Upper lobe of right lung (tissue), 1 donor: Measurements from ENCODE around the gene NMRK1. TPM values are rescaled to one million over a fixed set of nuclear protein-coding genes. Genes with fewer than 3 reads are reported as not detected.

Source experiments
- ATAC-seq: fragments of 200-7000 bp; cut with Tn5 transposase; one replicate; pipeline ENCODE4 v1.9.1; 2020; ENCODE audit warnings: mild to moderate bottlenecking, moderate library complexity
- DNase-seq: peaks from one replicate; pipeline ENCODE4 v3.0.0-alpha.2; 2020
- H3K27ac ChIP-seq: fragments of 200-600 bp; one replicate; pipeline ENCODE4 v1.8.0; 2022
- H3K27me3 ChIP-seq: fragments of 200-600 bp; one replicate; pipeline ENCODE4 v1.8.0; 2022; ENCODE audit warnings: mild to moderate bottlenecking
- H3K36me3 ChIP-seq: fragments of 200-600 bp; one replicate; pipeline ENCODE4 v1.8.0; 2022
- H3K4me1 ChIP-seq: fragments of 200-600 bp; one replicate; pipeline ENCODE4 v1.8.0; 2022
- H3K4me3 ChIP-seq: fragments of 200-600 bp; one replicate; pipeline ENCODE4 v1.8.0; 2022; ENCODE audit warnings: mild to moderate bottlenecking
- H3K9me3 ChIP-seq: fragments of 200-600 bp; one replicate; pipeline ENCODE4 v1.8.0; 2022
- CTCF ChIP-seq: fragments of 200-600 bp; IDR thresholded peaks from one replicate; pipeline ENCODE4 v1.8.0; 2022; ENCODE audit warnings: antibody characterized with exemption
- intact Hi-C: fragments of 100-400 bp; cut with DNase I; formaldehyde crosslinking; loops from one replicate; pipeline ENCODE4 v1.11.0; 2022
- total RNA-seq: library from RNA; stranded (reverse); fragmentation: NEBNext Ultra II Directional; extraction: Animal tissue kit (Norgen Biotek cat#: 25700); gene quantifications from one replicate; pipeline ENCODE4 v1.2.1, GENCODE V29; 2021
- donor health status: DM: no; HTN: yes; CAD: no; lungs with severe emphysema.

Gene NMRK1
- total RNA-seq, 1 donor from 2014 or later: 40.4 TPM

- Histone ChIP-seq H3K36me3 (no peaks in the 10 kb centered on the region), H3K4me3 (no peak overlapping the region), H3K9me3 (no peaks in the 10 kb centered on the region), H3K4me1 (peaks cover 42% of the 10 kb centered on the region), H3K27me3 (no peaks in the 10 kb centered on the region), H3K27ac (no peak overlapping the region)
- ATAC-seq: no peak
- no peak for TF ChIP-seq CTCF
- no peak for DNase-seq
- intact Hi-C loops: no loop called here
Measured at GRCh38 chr9:75109210-75109839, 21.4 kb upstream of the NMRK1 start.

- no peak overlapping the region for H3K27ac ChIP-seq
- no peak for DNase-seq
- peak; percentile 63 for ATAC-seq
- no peaks in the 10 kb centered on the region for H3K36me3 ChIP-seq
- TF ChIP-seq CTCF: no peak
- peaks cover 42% of the 10 kb centered on the region for H3K4me1 ChIP-seq
- no peaks in the 10 kb centered on the region for H3K27me3 ChIP-seq
- no peak overlapping the region for H3K4me3 ChIP-seq
- intact Hi-C loops: no loop called here
- H3K9me3 ChIP-seq: no peaks in the 10 kb centered on the region
Measured at GRCh38 chr9:75108571-75108970, 20.6 kb upstream of the NMRK1 start.

GRCh38 chr9:75106857-75107256, 18.9 kb upstream of the NMRK1 start:
- no peaks in the 10 kb centered on the region for H3K9me3 ChIP-seq
- H3K36me3 ChIP-seq: peaks cover 6% of the 10 kb centered on the region
- no peak overlapping the region for H3K4me3 ChIP-seq
- TF ChIP-seq CTCF: no peak
- no peaks in the 10 kb centered on the region for H3K27me3 ChIP-seq
- ATAC-seq (peak; percentile 55), DNase-seq (no peak)
- peak overlapping the region; percentile 55 for H3K27ac ChIP-seq
- intact Hi-C loops: no loop called here
- peaks cover 38% of the 10 kb centered on the region for H3K4me1 ChIP-seq

- no peak for TF ChIP-seq CTCF
- intact Hi-C loops: no loop called here
- ATAC-seq (no peak), DNase-seq (no peak)
- H3K27me3 ChIP-seq: no peaks in the 10 kb centered on the region
- no peak overlapping the region for H3K27ac ChIP-seq
- H3K9me3 ChIP-seq: no peaks in the 10 kb centered on the region
- H3K4me3 ChIP-seq: no peak overlapping the region
- H3K4me1 ChIP-seq: peaks cover 46% of the 10 kb centered on the region
- H3K36me3 ChIP-seq: peaks cover 6% of the 10 kb centered on the region
Measured at GRCh38 chr9:75105841-75106240, 17.9 kb upstream of the NMRK1 start.

- Histone ChIP-seq H3K27ac (no peak overlapping the region), H3K4me1 (peaks cover 50% of the 10 kb centered on the region), H3K9me3 (no peaks in the 10 kb centered on the region), H3K36me3 (peaks cover 6% of the 10 kb centered on the region), H3K4me3 (no peak overlapping the region), H3K27me3 (no peaks in the 10 kb centered on the region)
- no peak for DNase-seq
- TF ChIP-seq CTCF: no peak
- ATAC-seq: no peak
- intact Hi-C loops: no loop called here
Measured at GRCh38 chr9:75105019-75105540, 17.1 kb upstream of the NMRK1 start.
